ENCODE results near the gene FGF8.

GRCh38 chr10:101766753-101767599 lies 8.9 kb downstream of the FGF8 start:
- TF ChIP-seq, protein P1, sequence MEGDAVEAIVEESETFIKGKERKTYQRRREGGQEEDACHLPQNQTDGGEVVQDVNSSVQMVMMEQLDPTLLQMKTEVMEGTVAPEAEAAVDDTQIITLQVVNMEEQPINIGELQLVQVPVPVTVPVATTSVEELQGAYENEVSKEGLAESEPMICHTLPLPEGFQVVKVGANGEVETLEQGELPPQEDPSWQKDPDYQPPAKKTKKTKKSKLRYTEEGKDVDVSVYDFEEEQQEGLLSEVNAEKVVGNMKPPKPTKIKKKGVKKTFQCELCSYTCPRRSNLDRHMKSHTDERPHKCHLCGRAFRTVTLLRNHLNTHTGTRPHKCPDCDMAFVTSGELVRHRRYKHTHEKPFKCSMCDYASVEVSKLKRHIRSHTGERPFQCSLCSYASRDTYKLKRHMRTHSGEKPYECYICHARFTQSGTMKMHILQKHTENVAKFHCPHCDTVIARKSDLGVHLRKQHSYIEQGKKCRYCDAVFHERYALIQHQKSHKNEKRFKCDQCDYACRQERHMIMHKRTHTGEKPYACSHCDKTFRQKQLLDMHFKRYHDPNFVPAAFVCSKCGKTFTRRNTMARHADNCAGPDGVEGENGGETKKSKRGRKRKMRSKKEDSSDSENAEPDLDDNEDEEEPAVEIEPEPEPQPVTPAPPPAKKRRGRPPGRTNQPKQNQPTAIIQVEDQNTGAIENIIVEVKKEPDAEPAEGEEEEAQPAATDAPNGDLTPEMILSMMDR (IDR thresholded peaks at IDR 0.05), result no peak
- TF ChIP-seq EP300 (IDR thresholded peaks at IDR 0.05), result no peak
